Left lung (tissue), 10 donors: Measurements from ENCODE around the gene ZNF740. TPM values are rescaled to one million over a fixed set of nuclear protein-coding genes. Genes with fewer than 3 reads are reported as not detected.

Experiments
- ATAC-seq: fragments of 200-7000 bp; cut with Tn5 transposase; one replicate; pipeline ENCODE4 v1.9.1; 2020; ENCODE audit warnings: moderate library complexity
- DNase-seq, 4 donors: peaks; one replicate each; pipeline ENCODE4 v3.0.0-alpha.2; 2013 to 2020
- H3K27ac ChIP-seq, 2 donors: fragments of 200-600 bp; sonication (generic) in 1 of 2; one replicate each; pipeline versions ENCODE4 v1.5.0 to v1.8.0; 2020 to 2021
- H3K27me3 ChIP-seq, 2 donors: fragments of 200-600 bp; sonication (generic) in 1 of 2; one replicate each; pipeline versions ENCODE4 v1.5.0 to v1.8.0; 2020 to 2021
- H3K36me3 ChIP-seq, 2 donors: fragments of 200-600 bp; sonication (generic) in 1 of 2; one replicate each; pipeline versions ENCODE4 v1.5.0 to v1.8.0; 2020 to 2021
- H3K4me1 ChIP-seq, 2 donors: fragments of 200-600 bp; one replicate each; pipeline ENCODE4 v1.8.0; 2021
- H3K4me3 ChIP-seq, 2 donors: fragments of 200-600 bp; sonication (generic) in 1 of 2; one replicate each; pipeline versions ENCODE4 v1.5.0 to v1.8.0; 2020 to 2021; ENCODE audit warnings: mild to moderate bottlenecking in 1 of 2
- H3K9me3 ChIP-seq, 2 donors: fragments of 200-600 bp; sonication (generic) in 1 of 2; one replicate each; pipeline versions ENCODE4 v1.5.0 to v1.8.0; 2020 to 2021
- intact Hi-C, 2 donors: fragments of 100-400 bp; cut with DNase I; formaldehyde crosslinking; loops; one replicate each; pipeline versions ENCODE4 v1.11.2 to v1.14.2; 2022
- polyA plus RNA-seq, 6 donors: library from polyadenylated mRNA; unstranded; fragments of 120-200 nt; gene quantifications; one replicate each; pipeline ENCODE4 v1.2.1, GENCODE V29; 2013; ENCODE audit not compliant: insufficient read length in 6 of 6
- total RNA-seq, 2 donors: library from RNA; stranded (reverse); fragmentation: NEBNext Ultra II Directional; extraction: Animal tissue kit (Norgen Biotek cat#: 25700); gene quantifications; one replicate each; pipeline ENCODE4 v1.2.1, GENCODE V29; 2021
- TF ChIP-seq, protein P1 (sequence below), 2 donors: fragments of 200-600 bp; sonication (generic) in 1 of 2; IDR thresholded peaks; one replicate each; pipeline versions ENCODE4 v1.5.0 to v1.8.0; 2021; ENCODE audit warnings: antibody characterized with exemption in 2 of 2
- donor health status: DM: no; HTN: yes; CAD: no.
- donor health status: DM: no; HTN: no; CAD: no.

The ZNF740 gene
- total and polyA plus RNA-seq, 8 donors: 34.6 to 67.4 (median 62.0) TPM

GRCh38 chr12:53185582-53186153 lies 5.1 kb downstream of the ZNF740 start:
- ATAC-seq (no peak), DNase-seq (no peak)
- H3K36me3 ChIP-seq: peaks cover 0 to 78% of the 10 kb centered on the region in 2 donors
- intact Hi-C loops: no loop called here
- TF ChIP-seq, protein P1, sequence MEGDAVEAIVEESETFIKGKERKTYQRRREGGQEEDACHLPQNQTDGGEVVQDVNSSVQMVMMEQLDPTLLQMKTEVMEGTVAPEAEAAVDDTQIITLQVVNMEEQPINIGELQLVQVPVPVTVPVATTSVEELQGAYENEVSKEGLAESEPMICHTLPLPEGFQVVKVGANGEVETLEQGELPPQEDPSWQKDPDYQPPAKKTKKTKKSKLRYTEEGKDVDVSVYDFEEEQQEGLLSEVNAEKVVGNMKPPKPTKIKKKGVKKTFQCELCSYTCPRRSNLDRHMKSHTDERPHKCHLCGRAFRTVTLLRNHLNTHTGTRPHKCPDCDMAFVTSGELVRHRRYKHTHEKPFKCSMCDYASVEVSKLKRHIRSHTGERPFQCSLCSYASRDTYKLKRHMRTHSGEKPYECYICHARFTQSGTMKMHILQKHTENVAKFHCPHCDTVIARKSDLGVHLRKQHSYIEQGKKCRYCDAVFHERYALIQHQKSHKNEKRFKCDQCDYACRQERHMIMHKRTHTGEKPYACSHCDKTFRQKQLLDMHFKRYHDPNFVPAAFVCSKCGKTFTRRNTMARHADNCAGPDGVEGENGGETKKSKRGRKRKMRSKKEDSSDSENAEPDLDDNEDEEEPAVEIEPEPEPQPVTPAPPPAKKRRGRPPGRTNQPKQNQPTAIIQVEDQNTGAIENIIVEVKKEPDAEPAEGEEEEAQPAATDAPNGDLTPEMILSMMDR (IDR thresholded peaks at IDR 0.05): no peak
- no peaks in the 10 kb centered on the region for H3K27me3 ChIP-seq
- no peak overlapping the region for H3K27ac ChIP-seq
- H3K4me1 ChIP-seq: peaks cover 19 to 39% of the 10 kb centered on the region in 2 donors
- no peaks in the 10 kb centered on the region for H3K9me3 ChIP-seq
- H3K4me3 ChIP-seq: no peak overlapping the region

- intact Hi-C loops: no loop called here
- peaks cover 0 to 89% of the 10 kb centered on the region in 2 donors for H3K36me3 ChIP-seq
- H3K9me3 ChIP-seq: no peaks in the 10 kb centered on the region
- no peak overlapping the region for H3K4me3 ChIP-seq
- peaks cover 16 to 32% of the 10 kb centered on the region in 2 donors for H3K4me1 ChIP-seq
- DNase-seq (no peak), ATAC-seq (no peak)
- TF ChIP-seq, protein P1 (IDR thresholded peaks at IDR 0.05): no peak
- no peak overlapping the region for H3K27ac ChIP-seq
- no peaks in the 10 kb centered on the region for H3K27me3 ChIP-seq
Observed at GRCh38 chr12:53186745-53187144, 6.2 kb downstream of the ZNF740 start.

GRCh38 chr12:53187145-53187899 lies 6.8 kb downstream of the ZNF740 start:
- no peak for ATAC-seq
- TF ChIP-seq, protein P1 (IDR thresholded peaks at IDR 0.05): no peak
- Histone ChIP-seq H3K27ac (no peak overlapping the region), H3K4me3 (no peak overlapping the region), H3K9me3 (no peaks in the 10 kb centered on the region), H3K4me1 (peaks cover 10 to 27% of the 10 kb centered on the region in 2 donors), H3K27me3 (no peaks in the 10 kb centered on the region), H3K36me3 (peaks cover 0 to 91% of the 10 kb centered on the region in 2 donors)
- intact Hi-C loops: no loop called here
- DNase-seq: no peak

DNA sequence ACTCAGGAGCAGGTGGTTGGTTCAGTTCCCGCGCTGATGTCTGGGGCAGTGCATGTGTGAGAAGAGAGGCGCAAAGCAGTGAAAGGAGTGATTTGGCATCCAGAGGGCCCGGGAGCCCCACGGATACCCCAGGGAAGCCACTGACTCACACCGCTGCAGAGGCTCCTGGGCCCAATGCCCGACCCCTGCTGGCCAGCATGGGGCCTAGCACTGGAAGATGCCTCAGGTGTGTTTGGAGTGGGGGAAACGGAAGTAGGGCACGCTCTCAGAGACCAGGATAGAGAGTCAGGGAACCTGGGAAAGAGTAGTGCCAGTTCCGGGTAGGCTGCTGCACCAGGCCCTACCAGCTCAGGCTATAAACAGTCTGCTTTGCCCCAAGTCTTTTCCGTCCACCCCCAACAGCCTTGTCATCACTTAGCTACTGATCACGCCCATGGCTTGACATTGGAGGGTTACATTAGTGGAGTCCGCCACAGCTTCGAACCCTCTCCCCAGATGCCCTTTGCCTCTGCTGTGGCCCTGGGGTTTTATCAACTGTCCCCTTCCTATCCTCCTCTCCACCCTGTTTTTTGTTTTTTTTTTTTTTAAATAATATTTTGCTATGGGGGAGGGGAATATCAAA lies 9.7 kb downstream of the ZNF740 start:
- intact Hi-C loops: no loop called here
- ATAC-seq: peak; percentile 86
- H3K36me3 ChIP-seq: peaks cover 0 to 68% of the 10 kb centered on the region in 2 donors

More for the DNA sequence above, 9.7 kb downstream of the ZNF740 start:
- Histone ChIP-seq H3K9me3 (no peaks in the 10 kb centered on the region), H3K27ac (no peak overlapping the region), H3K4me3 (no peak overlapping the region), H3K4me1 (peaks cover 0 to 4% of the 10 kb centered on the region in 2 donors), H3K27me3 (no peaks in the 10 kb centered on the region)
- TF ChIP-seq, protein P1 (IDR thresholded peaks at IDR 0.05): peak; percentile 47 to 59
- DNase-seq: peak in 2 of 4 donors; percentile 47 to 78
